ENCODE results near the gene PRXL2B.
"Not testable (repeated sequence)": the region's sequence is repeated elsewhere in the genome, so short reads cannot be mapped to it uniquely, and the experiment has no call there.

The PRXL2B gene

DNA sequence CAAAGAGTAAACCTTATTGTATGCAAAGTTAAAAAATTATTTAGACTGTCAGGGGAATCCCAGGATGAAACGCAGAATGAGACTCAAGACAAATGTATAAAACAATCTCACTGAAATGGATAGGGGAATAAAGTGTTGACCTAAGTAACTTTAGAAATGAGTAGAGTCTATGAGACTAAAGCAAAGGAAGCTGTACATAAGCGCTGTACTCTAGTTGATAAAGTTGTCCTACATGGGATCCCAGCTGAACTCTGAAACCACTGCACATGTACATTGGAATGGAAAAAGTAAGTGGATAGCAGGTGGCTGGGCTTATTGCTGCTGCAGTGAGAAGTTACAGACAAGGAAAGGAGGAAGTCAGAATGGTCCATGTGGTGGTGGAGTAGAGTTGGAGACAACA, 27.6 kb downstream of the PRXL2B start:
- DNase-seq (ENCODE audit: low spot score), result no peak

GRCh38 chr1:2617971-2618470, 31.4 kb downstream of the PRXL2B start:
- no peak for DNase-seq (ENCODE audit: low spot score)

- DNase-seq (ENCODE audit: low spot score), result no peak
These were observed 37.2 kb downstream of the PRXL2B start for GRCh38 chr1:2623571-2624337.

- DNase-seq (ENCODE audit: low spot score), result no peak
These were observed 38.2 kb downstream of the PRXL2B start for GRCh38 chr1:2624735-2625300.

DNA sequence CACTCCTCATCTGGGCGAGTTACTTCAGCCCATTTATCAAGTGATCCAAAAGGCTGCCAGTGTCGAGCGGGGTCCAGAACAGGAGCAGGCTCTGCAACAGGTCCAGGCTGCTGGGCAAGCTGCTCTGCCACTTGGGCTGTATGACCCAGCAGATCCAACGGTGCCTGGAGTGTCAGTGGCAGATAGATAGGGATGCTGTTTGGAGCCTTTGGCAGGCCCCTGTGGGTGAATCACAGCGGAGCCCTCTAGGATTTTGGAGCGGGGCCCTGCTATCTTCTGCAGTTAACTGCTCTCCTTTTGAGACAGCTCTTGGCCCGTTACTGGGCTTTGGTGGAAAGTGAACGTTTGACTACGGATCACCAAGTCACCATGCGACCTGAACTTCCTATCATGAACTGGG, 38.7 kb downstream of the PRXL2B start:
- DNase-seq (ENCODE audit: low spot score), result no peak

DNA sequence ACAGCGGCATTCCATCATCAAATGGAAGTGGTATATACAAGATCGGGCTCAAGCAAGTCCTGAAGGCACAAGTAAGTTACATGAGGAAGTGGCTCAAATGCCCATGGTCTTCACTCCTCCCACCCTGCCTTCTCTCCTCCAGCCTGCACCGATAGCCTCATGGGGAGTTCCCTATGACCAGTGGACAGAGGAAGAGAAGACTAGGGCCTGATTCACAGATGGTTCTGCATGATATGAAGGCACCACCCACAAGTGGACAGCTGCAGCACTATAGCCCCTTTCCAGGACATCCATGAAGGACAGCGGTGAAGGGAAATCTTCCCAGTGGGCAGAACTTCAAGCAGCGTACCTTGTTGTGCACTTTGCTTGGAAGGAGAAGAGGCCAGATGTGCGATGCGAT, 39.2 kb downstream of the PRXL2B start:
- DNase-seq (ENCODE audit: low spot score), result not testable (repeated sequence)

GRCh38 chr1:2627746-2628145, 41.2 kb downstream of the PRXL2B start:
- DNase-seq (ENCODE audit: low spot score), result no peak

- no peak for DNase-seq (ENCODE audit: low spot score)
These were observed 41.8 kb downstream of the PRXL2B start for GRCh38 chr1:2628191-2628932.

- no peak for DNase-seq (ENCODE audit: low spot score)
These were observed 42.5 kb downstream of the PRXL2B start for GRCh38 chr1:2628933-2629626.

DNA sequence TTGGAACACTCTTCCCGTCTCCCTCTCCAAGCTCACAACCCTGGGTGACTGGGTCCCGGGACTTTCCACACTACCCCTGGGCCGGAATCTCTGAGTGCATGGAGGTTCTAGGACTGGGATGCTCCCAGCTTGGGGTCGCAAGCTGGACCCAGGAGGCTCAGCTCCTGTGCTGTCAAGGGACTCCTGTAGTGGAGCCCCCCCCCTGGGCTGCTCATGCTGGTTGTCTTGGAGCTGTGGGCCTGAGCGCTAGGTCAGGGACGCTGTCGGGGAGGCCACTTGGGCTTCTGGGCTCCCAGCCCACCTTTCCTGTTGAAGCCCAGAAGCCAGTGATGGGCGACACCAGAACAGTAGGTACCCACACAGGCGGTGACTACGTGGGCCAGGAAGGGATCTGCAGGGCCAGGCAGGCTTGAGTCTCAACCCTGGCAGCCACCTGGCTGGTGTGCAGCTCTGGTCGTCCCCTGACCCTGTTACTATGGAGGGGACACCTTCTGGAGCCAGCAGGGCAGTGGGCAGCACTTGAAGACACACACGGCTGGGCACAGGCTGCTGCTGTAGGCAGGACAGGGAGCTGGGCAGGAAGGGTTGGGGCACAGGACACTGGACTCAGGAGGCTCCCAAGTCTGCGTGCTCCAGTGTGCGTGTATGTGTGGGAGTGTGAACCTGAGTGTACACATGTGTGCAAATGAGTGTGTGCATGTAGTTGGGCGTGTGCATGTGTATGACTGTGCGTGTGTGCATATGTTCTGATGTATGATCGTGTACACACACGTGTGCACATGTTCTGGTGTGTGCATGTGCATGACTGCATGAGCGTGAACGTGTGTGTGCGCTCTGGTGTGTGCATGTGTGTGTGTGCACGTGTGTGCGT, 43.3 kb downstream of the PRXL2B start:
- no peak for DNase-seq (ENCODE audit: low spot score)

DNA sequence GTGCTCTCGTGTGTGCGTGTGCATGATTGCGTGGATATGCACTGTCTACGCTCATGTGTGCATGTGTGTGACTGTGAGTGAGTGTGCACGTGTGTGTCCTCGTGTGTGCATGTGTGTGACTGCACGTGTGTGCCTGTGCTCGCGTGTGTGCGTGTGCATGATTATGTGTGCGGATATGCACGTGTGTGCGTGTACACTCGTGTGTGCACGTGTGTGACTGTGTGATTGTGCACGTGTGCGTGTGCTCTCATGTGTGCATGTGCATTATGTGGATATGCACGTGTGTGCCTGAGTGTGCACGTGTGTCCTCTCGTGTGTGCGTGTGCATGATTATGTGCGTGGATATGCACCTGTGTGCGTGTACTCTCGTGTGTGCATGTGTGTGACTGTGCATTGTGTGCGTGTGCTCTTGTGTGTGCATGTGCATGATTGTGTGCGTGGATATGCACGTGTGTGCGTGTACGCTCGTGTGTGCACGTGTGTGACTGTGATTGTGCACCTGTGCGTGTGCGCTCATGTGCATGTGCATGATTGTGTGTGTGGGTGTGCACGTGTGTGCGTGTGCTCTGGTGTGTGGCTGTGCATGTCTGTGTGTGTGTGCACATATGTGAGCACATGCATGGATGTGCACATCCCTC, 44.0 kb downstream of the PRXL2B start:
- no peak for DNase-seq (ENCODE audit: low spot score)

DNA sequence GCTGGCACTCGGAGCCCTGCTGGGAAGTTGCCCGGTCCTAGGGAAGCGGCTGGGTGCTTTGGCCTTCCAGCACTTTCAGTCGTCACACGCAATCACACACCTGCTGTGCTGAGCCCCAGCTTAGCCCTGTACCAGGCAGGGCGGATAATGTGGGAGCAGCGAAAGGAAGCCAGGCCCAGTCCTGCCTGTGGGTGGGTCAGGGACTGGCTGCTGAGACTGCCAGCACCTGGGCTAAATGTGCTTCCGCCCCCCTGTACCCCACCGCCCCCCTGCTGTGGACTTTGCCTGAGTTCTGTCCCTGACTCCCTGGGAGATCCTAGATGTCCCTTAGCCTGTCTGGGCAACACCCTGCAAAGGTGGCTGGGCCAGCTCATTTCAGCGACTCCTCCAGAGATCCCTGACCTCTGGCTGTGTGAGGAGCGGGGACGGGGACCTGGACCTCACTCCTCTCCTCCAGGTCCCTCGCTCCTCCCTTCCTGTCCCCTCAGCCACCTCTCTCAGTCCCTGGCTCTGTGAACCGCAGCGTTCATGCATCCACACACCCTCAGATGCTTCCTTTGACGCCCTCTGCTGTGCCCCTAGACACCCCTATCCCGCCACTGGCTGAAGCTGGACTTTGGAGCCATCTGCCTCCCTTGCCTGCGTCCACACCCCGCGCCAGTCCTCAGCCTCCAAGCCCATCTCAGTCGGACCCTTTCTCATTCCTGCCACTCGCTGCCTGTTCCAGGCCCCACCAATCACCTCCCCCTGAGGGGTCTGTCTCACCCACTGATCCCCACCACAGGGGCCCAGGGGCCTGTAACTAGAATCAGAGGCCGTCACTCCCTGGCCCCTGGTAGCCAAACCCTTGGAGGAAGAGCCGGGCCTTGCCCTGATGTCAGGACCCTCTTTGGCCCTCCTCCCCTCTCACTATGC, 44.8 kb downstream of the PRXL2B start:
- DNase-seq (ENCODE audit: low spot score), result no peak

DNA sequence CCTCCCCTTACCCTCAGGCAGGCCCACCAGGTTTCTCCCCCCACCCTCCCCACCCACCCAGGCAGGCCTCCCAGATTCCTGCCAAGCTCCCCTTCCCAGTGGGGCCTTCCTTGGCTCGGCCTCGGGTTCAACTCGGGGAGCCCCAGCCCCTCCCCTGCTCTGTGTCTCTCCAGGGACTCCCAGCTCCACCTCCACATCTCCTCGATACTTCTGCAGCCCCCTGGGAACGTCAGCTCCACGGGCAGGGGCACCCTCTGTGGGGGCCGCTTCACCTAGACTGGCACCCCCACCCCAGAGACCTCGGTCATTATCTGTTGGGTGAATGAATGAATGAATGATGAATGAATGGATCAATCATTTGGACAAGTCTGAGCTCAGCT, 45.5 kb downstream of the PRXL2B start:
- no peak for DNase-seq (ENCODE audit: low spot score)

DNA sequence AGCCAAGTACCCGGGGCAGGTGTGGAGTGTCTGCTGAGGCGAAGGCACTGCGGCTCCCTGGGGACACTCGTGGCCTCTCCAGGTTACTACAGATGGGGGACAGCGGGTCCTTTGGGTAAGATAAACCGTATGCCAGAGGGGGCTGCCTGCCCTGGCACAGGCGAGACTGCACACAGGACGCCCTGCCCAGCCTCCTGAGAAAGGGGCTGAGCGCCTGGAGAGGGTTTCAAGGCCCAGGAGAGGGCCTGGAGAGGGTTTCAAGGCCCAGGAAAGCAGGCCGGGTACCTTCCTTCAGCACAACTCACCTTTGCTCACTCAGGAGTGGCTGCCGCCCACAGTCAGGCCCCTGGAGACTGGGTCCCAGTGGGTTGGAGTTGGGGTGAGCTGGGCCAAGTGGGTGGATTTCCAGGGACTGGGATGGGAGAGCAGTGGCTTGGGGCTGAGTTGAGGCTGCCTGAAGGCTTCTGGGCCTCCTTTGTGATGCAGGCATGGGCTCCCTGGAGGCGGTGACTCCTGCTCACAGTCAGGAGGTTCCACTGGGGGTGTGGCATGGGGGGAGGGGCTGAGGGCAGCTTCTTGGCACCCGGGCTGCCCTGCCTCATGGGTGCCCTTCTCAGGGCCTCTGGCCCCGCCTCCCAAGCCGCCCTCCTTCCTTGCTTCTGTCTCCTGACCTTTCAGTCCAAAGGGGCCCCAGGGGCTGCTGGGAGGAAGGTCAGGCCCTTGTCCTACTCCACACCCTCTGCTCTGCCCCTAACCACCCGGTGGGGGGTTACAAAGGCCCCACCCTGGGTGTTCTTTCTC, 46.2 kb downstream of the PRXL2B start, which contains the start of gene MMEL1:
TSS of gene MMEL1 (minus strand) at position 456 of the 801 bp plus-strand sequence. CDS start 3,532 bp downstream, outside the sequence.
- DNase-seq (ENCODE audit: low spot score), result no peak

- no peak for DNase-seq (ENCODE audit: low spot score)
These were observed 46.9 kb downstream of the PRXL2B start for GRCh38 chr1:2633366-2633935.

DNA sequence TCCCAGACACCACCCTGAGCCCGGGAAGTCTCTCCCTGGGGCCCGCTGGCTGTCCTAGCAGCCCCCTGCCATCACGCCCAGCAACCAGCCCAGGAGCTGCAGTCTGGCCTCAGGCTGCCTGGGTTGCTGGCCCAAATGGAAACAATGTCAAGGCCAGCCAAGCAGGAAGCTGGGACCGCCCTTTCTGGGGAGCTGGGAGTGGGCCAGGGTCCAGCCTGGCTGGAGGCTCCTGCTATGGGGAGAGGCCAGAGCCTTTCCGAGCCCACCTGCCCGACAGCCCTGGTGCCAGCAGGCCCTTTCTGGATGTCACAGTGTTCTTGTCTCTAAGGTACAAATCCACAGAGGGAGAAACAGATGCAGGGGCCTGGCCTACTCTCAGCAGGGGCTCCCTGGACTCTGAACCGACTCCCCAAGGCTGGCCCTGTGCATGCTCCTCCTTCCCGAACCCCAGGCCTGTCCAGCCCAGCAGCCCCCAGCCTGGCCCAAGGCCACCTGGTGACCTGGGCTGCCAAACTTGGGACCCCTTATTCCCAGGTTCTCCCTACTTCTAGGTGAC, 47.4 kb downstream of the PRXL2B start:
- DNase-seq (ENCODE audit: low spot score), result no peak

DNA sequence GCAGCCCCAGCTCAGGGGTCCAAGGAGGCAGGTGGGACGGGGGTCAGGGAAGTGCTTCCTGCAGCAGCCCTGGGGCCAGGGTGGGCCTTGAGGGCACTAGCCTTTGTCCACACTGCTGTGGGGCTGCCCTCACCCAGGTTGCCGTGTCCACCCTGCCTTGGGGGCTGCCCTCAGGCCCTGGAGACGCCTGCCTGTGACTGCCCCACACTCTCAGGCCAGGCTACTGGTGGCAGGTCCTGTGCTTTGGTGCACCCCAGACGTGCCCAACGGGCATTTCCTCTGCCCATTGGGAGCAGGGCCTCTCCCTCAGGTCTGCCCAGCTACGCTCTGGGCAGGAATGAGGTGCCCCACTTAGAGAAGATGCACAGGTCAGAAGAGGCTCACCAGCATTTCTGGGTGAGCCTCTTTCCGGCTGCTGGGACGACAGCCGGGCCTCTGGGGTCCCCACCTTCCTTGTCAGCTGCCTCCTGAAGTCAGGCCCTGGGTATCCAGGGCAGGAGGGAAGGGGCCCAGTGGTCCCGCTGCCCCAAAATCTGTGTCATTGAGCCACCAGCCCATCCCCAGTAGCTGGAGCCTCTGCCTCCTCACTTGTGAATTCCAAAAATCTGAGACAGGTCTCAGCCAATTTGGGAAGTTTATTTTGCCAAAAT, 48.9 kb downstream of the PRXL2B start:
- DNase-seq (ENCODE audit: low spot score), result no peak

DNA sequence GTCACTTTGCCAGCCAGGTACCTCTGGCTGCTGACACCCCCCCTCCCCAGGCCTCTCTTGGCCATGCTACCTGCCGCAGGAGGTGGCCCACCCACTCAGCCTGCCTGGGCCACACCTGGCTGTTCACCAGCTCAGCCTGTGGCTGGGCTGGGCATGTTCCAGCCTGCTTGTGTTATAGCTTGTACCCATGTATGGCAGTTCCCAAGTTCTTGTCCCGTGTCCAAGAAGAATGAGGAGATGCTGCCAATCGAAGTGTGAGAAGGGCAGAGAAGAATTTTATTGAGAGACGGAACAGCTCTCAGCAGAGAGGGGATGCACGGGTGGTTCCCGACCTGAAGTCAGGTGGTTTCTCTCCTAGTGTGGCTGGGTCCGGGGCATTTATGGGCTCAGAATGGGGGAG, 50.2 kb downstream of the PRXL2B start:
- DNase-seq (ENCODE audit: low spot score), result no peak
